Measurements from ENCODE around the gene SMOC2. TPM values are rescaled to one million over a fixed set of nuclear protein-coding genes. Genes with fewer than 3 reads are reported as not detected.
"Not testable (repeated sequence)": the region's sequence is repeated elsewhere in the genome, so short reads cannot be mapped to it uniquely, and the experiment has no call there.

Gene SMOC2
- total RNA-seq, 3 donors from 2014 or later (not counting 1 experiment from before 2014, with no cell fraction given) = not detected

DNA sequence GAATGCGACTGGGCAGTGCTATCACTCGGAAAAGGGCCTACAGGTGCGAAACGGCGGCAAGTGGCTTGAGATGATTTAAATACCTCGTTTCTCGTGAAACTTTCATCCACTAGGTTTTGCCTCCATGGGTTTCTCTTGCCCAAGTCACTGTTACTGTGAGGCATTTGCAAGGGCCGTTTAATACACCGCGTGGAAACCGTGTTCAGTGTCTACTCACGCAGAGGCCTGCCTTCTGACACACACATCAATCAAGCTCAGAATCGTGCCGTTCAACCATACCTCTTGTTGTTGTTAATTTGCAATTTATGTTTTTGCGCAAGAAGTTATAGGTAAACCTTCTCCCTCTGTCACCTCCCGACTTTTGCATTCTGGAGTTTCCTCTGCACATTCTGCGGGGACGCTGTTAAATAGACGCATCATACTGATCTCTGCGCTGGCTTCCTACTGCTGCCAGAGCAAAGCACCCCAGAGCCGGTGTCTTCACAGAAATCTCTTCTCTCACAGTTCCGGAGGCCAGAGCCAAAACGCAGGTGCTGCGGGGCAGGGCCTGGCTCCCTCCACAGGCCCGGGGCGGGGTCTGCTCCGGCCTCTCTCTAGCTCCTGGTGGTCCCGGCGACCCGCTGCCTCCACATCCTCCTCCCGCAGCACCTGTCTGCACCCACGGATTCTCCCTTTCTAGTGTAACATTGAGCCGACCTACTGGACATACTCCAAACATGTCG is 251.4 kb downstream of the SMOC2 start:
- no peaks in the 10 kb centered on the region for H3K9me3 ChIP-seq (ENCODE audit: control insufficient read depth, insufficient read depth, low read length)
- TF ChIP-seq, protein P1, sequence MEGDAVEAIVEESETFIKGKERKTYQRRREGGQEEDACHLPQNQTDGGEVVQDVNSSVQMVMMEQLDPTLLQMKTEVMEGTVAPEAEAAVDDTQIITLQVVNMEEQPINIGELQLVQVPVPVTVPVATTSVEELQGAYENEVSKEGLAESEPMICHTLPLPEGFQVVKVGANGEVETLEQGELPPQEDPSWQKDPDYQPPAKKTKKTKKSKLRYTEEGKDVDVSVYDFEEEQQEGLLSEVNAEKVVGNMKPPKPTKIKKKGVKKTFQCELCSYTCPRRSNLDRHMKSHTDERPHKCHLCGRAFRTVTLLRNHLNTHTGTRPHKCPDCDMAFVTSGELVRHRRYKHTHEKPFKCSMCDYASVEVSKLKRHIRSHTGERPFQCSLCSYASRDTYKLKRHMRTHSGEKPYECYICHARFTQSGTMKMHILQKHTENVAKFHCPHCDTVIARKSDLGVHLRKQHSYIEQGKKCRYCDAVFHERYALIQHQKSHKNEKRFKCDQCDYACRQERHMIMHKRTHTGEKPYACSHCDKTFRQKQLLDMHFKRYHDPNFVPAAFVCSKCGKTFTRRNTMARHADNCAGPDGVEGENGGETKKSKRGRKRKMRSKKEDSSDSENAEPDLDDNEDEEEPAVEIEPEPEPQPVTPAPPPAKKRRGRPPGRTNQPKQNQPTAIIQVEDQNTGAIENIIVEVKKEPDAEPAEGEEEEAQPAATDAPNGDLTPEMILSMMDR (IDR thresholded peaks at IDR 0.05) = no peak
- no peaks in the 10 kb centered on the region for H3K4me1 ChIP-seq (ENCODE audit: control insufficient read depth, insufficient read depth, low read length)
- Mint-ChIP-seq H3K4me1 (no peaks in the 10 kb centered on the region), H3K4me3 (no peak overlapping the region), H3K27ac (no peak overlapping the region), H3K27me3 (ENCODE audit: low read depth in 2 of 2) (no peaks in the 10 kb centered on the region), H3K36me3 (no peaks in the 10 kb centered on the region), H3K9me3 (no peaks in the 10 kb centered on the region)
- no peak overlapping the region for H3K27ac ChIP-seq (ENCODE audit: low read length)
- ATAC-seq = no peak
- no peak for DNase-seq
- no peaks in the 10 kb centered on the region for H3K27me3 ChIP-seq (ENCODE audit: control insufficient read depth, insufficient read depth, low read length)
- no peak overlapping the region for H3K4me3 ChIP-seq (ENCODE audit: low read length)
- intact Hi-C loops (cut with micrococcal nuclease) = no loop called here
- WGBS (ENCODE audit: insufficient coverage) = 91% methylated on average over 34 of the region's 34 CpGs
- no peaks in the 10 kb centered on the region for H3K36me3 ChIP-seq (ENCODE audit: control insufficient read depth, insufficient read depth, low read length)

DNA sequence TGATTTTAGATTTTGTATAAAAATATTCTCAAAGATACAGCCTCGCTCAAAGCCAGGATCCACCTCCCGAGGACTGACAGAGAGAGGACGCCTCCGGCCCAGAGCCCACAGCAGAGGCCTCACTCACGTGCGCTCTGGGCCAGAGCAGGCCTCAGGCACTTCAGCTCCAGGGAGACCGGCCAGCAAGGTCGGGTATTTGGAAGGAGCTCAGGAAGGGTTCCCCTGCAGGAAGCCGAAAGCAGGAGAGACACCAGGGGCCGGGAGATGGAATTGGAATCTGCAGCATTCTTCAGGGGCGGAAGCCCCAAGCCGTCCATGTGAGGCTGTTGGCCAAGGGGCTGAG is 251.9 kb downstream of the SMOC2 start:
- H3K9me3 ChIP-seq (ENCODE audit: control insufficient read depth, insufficient read depth, low read length); H3K4me1 ChIP-seq (ENCODE audit: control insufficient read depth, insufficient read depth, low read length); H3K4me3 Mint-ChIP-seq; H3K36me3 Mint-ChIP-seq; DNase-seq; ATAC-seq; H3K4me3 ChIP-seq (ENCODE audit: low read length); H3K27ac ChIP-seq (ENCODE audit: low read length); intact Hi-C loops (cut with micrococcal nuclease); H3K27me3 ChIP-seq (ENCODE audit: control insufficient read depth, insufficient read depth, low read length); H3K4me1 Mint-ChIP-seq; H3K27me3 Mint-ChIP-seq (ENCODE audit: low read depth in 2 of 2); H3K27ac Mint-ChIP-seq; H3K36me3 ChIP-seq (ENCODE audit: control insufficient read depth, insufficient read depth, low read length); H3K9me3 Mint-ChIP-seq: not testable (repeated sequence)
- no CpG with 5 or more reads among the region's 12 CpGs for WGBS (ENCODE audit: insufficient coverage)

DNA sequence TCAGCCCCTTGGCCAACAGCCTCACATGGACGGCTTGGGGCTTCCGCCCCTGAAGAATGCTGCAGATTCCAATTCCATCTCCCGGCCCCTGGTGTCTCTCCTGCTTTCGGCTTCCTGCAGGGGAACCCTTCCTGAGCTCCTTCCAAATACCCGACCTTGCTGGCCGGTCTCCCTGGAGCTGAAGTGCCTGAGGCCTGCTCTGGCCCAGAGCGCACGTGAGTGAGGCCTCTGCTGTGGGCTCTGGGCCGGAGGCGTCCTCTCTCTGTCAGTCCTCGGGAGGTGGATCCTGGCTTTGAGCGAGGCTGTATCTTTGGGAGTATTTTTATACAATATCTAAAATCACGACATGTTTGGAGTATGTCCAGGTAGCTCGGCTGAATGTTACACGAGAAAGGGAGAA is 253.8 kb downstream of the SMOC2 start:
- H3K27me3 ChIP-seq (ENCODE audit: control insufficient read depth, insufficient read depth, low read length); H3K4me1 Mint-ChIP-seq; H3K4me3 Mint-ChIP-seq; DNase-seq; ATAC-seq; H3K9me3 ChIP-seq (ENCODE audit: control insufficient read depth, insufficient read depth, low read length); H3K27me3 Mint-ChIP-seq (ENCODE audit: low read depth in 2 of 2); H3K4me3 ChIP-seq (ENCODE audit: low read length); H3K27ac ChIP-seq (ENCODE audit: low read length); H3K36me3 Mint-ChIP-seq; intact Hi-C loops (cut with micrococcal nuclease); H3K4me1 ChIP-seq (ENCODE audit: control insufficient read depth, insufficient read depth, low read length); H3K36me3 ChIP-seq (ENCODE audit: control insufficient read depth, insufficient read depth, low read length); H3K27ac Mint-ChIP-seq; H3K9me3 Mint-ChIP-seq: not testable (repeated sequence)
- WGBS (ENCODE audit: insufficient coverage) = 71% methylated on average over 4 of the region's 15 CpGs

DNA sequence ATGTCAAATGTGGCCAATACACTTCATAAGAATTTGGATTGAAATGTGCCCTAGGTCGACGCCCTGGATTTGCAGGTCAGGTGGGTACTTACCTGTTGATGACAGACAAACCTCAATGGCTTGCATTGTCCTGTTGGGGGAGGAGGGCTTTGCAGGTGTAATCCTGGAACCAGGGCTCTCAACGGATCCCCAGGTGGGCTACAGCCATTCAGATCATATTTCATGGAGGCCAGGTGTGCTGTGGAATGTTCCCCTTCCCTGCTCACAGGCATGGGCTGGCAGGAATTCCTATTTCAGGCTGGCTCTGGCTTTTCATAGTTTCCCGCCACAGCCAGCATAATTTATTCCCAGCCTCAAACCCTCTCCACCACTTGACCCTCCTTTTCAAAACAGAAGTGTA is 254.7 kb downstream of the SMOC2 start:
- no peak for DNase-seq
- Histone ChIP-seq H3K27ac (ENCODE audit: low read length) (no peak overlapping the region), H3K27me3 (ENCODE audit: control insufficient read depth, insufficient read depth, low read length) (no peaks in the 10 kb centered on the region), H3K36me3 (ENCODE audit: control insufficient read depth, insufficient read depth, low read length) (no peaks in the 10 kb centered on the region), H3K9me3 (ENCODE audit: control insufficient read depth, insufficient read depth, low read length) (no peaks in the 10 kb centered on the region), H3K4me3 (ENCODE audit: low read length) (no peak overlapping the region), H3K4me1 (ENCODE audit: control insufficient read depth, insufficient read depth, low read length) (no peaks in the 10 kb centered on the region)
- Mint-ChIP-seq H3K27ac (no peak overlapping the region), H3K27me3 (ENCODE audit: low read depth in 2 of 2) (no peaks in the 10 kb centered on the region), H3K4me1 (no peaks in the 10 kb centered on the region), H3K4me3 (no peak overlapping the region), H3K9me3 (no peaks in the 10 kb centered on the region), H3K36me3 (no peaks in the 10 kb centered on the region)
- TF ChIP-seq, protein P1 (IDR thresholded peaks at IDR 0.05) = no peak
- intact Hi-C loops (cut with micrococcal nuclease) = no loop called here
- 65% methylated on average over 3 of the region's 4 CpGs for WGBS (ENCODE audit: insufficient coverage)
- ATAC-seq = no peak
